Liver (tissue), 9 donors: ENCODE data around the gene BTBD8. TPM values are rescaled to one million over a fixed set of nuclear protein-coding genes. Genes with fewer than 3 reads are reported as not detected.

Experiments
- DNase-seq: peaks from one replicate; pipeline ENCODE4 v3.0.0-alpha.2; 2017; ENCODE audit warnings: low spot score
- H3K27ac ChIP-seq, 2 donors: one replicate each; pipeline ENCODE4 v1.7.0; 2013; ENCODE audit warnings: inconsistent platforms in 2 of 2, low read length in 2 of 2, control low read depth in 1 of 2, low read depth in 1 of 2, mild to moderate bottlenecking in 1 of 2
- H3K27me3 ChIP-seq, 4 donors: one replicate each; pipeline versions ENCODE4 v1.6.1 to v1.7.0; 2013; ENCODE audit warnings: low read length in 3 of 4, inconsistent platforms in 1 of 4, mild to moderate bottlenecking in 1 of 4, moderate library complexity in 1 of 4; ENCODE audit not compliant: control insufficient read depth in 4 of 4, insufficient read depth in 4 of 4
- H3K36me3 ChIP-seq, 4 donors: one replicate each; pipeline versions ENCODE4 v1.6.1 to v1.7.0; 2013; ENCODE audit warnings: low read length in 3 of 4, mild to moderate bottlenecking in 3 of 4, low read depth in 1 of 4, moderate library complexity in 1 of 4; ENCODE audit not compliant: control insufficient read depth in 4 of 4, insufficient read depth in 3 of 4
- H3K4me1 ChIP-seq, 4 donors: one replicate each; pipeline versions ENCODE4 v1.6.1 to v1.7.0; 2013; ENCODE audit warnings: low read length in 3 of 4, mild to moderate bottlenecking in 3 of 4, moderate library complexity in 1 of 4; ENCODE audit not compliant: control insufficient read depth in 4 of 4, insufficient read depth in 4 of 4
- H3K4me3 ChIP-seq, 3 donors: one replicate each; pipeline versions ENCODE4 v1.6.1 to v1.7.0; 2013; ENCODE audit warnings: low read length in 3 of 3, control low read depth in 1 of 3, low read depth in 1 of 3, mild to moderate bottlenecking in 1 of 3
- H3K9ac ChIP-seq, 2 donors: one replicate each; pipeline ENCODE4 v1.7.0; 2013; ENCODE audit warnings: low read length in 2 of 2, mild to moderate bottlenecking in 2 of 2, moderate library complexity in 2 of 2, control low read depth in 1 of 2, low read depth in 1 of 2
- H3K9me3 ChIP-seq, 4 donors: one replicate each; pipeline versions ENCODE4 v1.6.1 to v1.7.0; 2013; ENCODE audit warnings: low read length in 3 of 4; ENCODE audit not compliant: control insufficient read depth in 4 of 4
- ATF3 ChIP-seq: IDR thresholded peaks from 2 replicates; pipeline ENCODE4 v1.6.1; 2016; ENCODE audit warnings: antibody characterized with exemption
- CTCF ChIP-seq: fragments of 150-350 bp; IDR thresholded peaks from 2 replicates; pipeline ENCODE4 v1.5.1; 2017; ENCODE audit warnings: improper control_type of control experiment, low read depth, low read length; ENCODE audit not compliant: missing input control
- EGR1 ChIP-seq, 2 donors: IDR thresholded peaks; 2 replicates each; pipeline ENCODE4 v1.6.1; 2016 to 2018; ENCODE audit warnings: antibody characterized with exemption in 2 of 2, low read depth in 2 of 2
- FOXA1 ChIP-seq: IDR thresholded peaks from 2 replicates; pipeline ENCODE4 v1.6.1; 2016; ENCODE audit warnings: antibody characterized with exemption
- FOXA2 ChIP-seq: IDR thresholded peaks from 2 replicates; pipeline ENCODE4 v1.6.1; 2016; ENCODE audit warnings: antibody characterized with exemption
- GABPA ChIP-seq, 2 donors: IDR thresholded peaks in 1 of 2; conservative IDR thresholded peaks in 1 of 2; 2 replicates each; pipeline ENCODE4 v1.6.1; 2016; ENCODE audit warnings: antibody characterized with exemption in 2 of 2, mild to moderate bottlenecking in 1 of 2, moderate library complexity in 1 of 2
- HNF4A ChIP-seq, 2 donors: conservative IDR thresholded peaks; 2 replicates each; pipeline ENCODE4 v1.6.1; 2016; ENCODE audit warnings: antibody characterized with exemption in 2 of 2, mild to moderate bottlenecking in 2 of 2
- HNF4G ChIP-seq: IDR thresholded peaks from 2 replicates; pipeline ENCODE4 v1.6.1; 2016; ENCODE audit warnings: antibody characterized with exemption
- JUND ChIP-seq, 2 donors: IDR thresholded peaks; 2 replicates each; pipeline ENCODE4 v1.6.1; 2016; ENCODE audit warnings: antibody characterized with exemption in 2 of 2
- MAX ChIP-seq: IDR thresholded peaks from 2 replicates; pipeline ENCODE4 v1.6.1; 2016; ENCODE audit warnings: antibody characterized with exemption
- NR2F2 ChIP-seq: IDR thresholded peaks from 2 replicates; pipeline ENCODE4 v1.6.1; 2016; ENCODE audit warnings: antibody characterized with exemption
- RAD21 ChIP-seq, 2 donors: IDR thresholded peaks; 2 replicates each; pipeline ENCODE4 v1.6.1; 2016; ENCODE audit warnings: antibody characterized with exemption in 2 of 2, mild to moderate bottlenecking in 2 of 2
- REST ChIP-seq: IDR thresholded peaks from 2 replicates; pipeline ENCODE4 v1.6.1; 2016; ENCODE audit warnings: antibody characterized with exemption, mild to moderate bottlenecking
- SP1 ChIP-seq: IDR thresholded peaks from 2 replicates; pipeline ENCODE4 v1.6.1; 2018; ENCODE audit warnings: antibody characterized with exemption, mild to moderate bottlenecking
- TAF1 ChIP-seq: conservative IDR thresholded peaks from 2 replicates; pipeline ENCODE4 v1.6.1; 2016; ENCODE audit warnings: antibody characterized with exemption, mild to moderate bottlenecking
- YY1 ChIP-seq: IDR thresholded peaks from 2 replicates; pipeline ENCODE4 v1.6.1; 2016; ENCODE audit warnings: antibody characterized with exemption, mild to moderate bottlenecking
- ZBTB33 ChIP-seq: IDR thresholded peaks from 2 replicates; pipeline ENCODE4 v1.6.1; 2016; ENCODE audit warnings: antibody characterized with exemption
- WGBS: extraction: QIAGEN DNeasy Blood & Tissue Kit; methylation state at CpG from one replicate; pipeline ENCODE4 v1.1.7; 2013; 5-methylcytosine and 5-hydroxymethylcytosine counted together
- polyA plus RNA-seq, 2 donors: library from polyadenylated mRNA; stranded (reverse) in 1 of 2; unstranded in 1 of 2; fragments of 200-250 nt in 1 of 2; fragments of >200 nt in 1 of 2; fragmentation: Nextera tagmentation in 1 of 2; extraction: Ambion mirVana in 1 of 2; gene quantifications; one replicate each; pipeline versions ENCODE4 v1.2.1 to v1.2.3, GENCODE V29; 2013 to 2015
- total RNA-seq, 2 donors: library from RNA; depleted of rRNA; stranded (reverse); fragments of >200 nt; gene quantifications; one replicate each; pipeline ENCODE4 v1.2.3, GENCODE V29; 2014
- donor health status: healthy.
- donor health status: healthy.
- donor health status: healthy.
- donor health status: healthy.
- donor health status: healthy.

BTBD8 gene
- total and polyA plus RNA-seq, 4 donors = 0.47 to 1.8 (median 1.1) TPM

- Histone ChIP-seq H3K27ac (no peak overlapping the region), H3K4me3 (no peak overlapping the region), H3K4me1 (no peaks in the 10 kb centered on the region), H3K9ac (no peak overlapping the region), H3K27me3 (no peaks in the 10 kb centered on the region), H3K36me3 (no peaks in the 10 kb centered on the region), H3K9me3 (no peaks in the 10 kb centered on the region)
- no peak for TF ChIP-seq CTCF
- TF ChIP-seq GABPA (IDR thresholded peaks at IDR 0.05 in 1 of 2, conservative IDR thresholded peaks at IDR 0.05 in 1 of 2) = no peak
- TF ChIP-seq MAX = no peak
- TF ChIP-seq FOXA2 = no peak
- TF ChIP-seq REST = no peak
- TF ChIP-seq YY1 = no peak
- TF ChIP-seq ZBTB33 = no peak
- TF ChIP-seq SP1 = no peak
- TF ChIP-seq HNF4G = no peak
- TF ChIP-seq RAD21 (IDR thresholded peaks at IDR 0.05) = no peak
- DNase-seq = no peak
- WGBS = 88% methylated on average over 1 of the region's 1 CpG
These were observed 14.4 kb downstream of the BTBD8 start for GRCh38 chr1:92094595-92094994.

GRCh38 chr1:92095874-92096273, 15.7 kb downstream of the BTBD8 start:
- Histone ChIP-seq H3K4me3 (no peak overlapping the region), H3K36me3 (no peaks in the 10 kb centered on the region), H3K9me3 (no peaks in the 10 kb centered on the region), H3K4me1 (no peaks in the 10 kb centered on the region), H3K27me3 (no peaks in the 10 kb centered on the region), H3K9ac (no peak overlapping the region), H3K27ac (no peak overlapping the region)
- 95% methylated on average over 5 of the region's 5 CpGs for WGBS
- DNase-seq = no peak
- TF ChIP-seq ATF3 = no peak
- no peak for TF ChIP-seq HNF4G
- no peak for TF ChIP-seq YY1
- TF ChIP-seq JUND (IDR thresholded peaks at IDR 0.05) = no peak
- no peak for TF ChIP-seq ZBTB33
- TF ChIP-seq RAD21 (IDR thresholded peaks at IDR 0.05) = no peak
- TF ChIP-seq HNF4A (conservative IDR thresholded peaks at IDR 0.05) = no peak
- TF ChIP-seq EGR1 (IDR thresholded peaks at IDR 0.05; ENCODE audit: low read depth in 2 of 2) = no peak
- no peak for TF ChIP-seq NR2F2
- TF ChIP-seq REST = no peak
- no peak for TF ChIP-seq FOXA2
- no peak for TF ChIP-seq TAF1
- no peak for TF ChIP-seq MAX
- no peak for TF ChIP-seq FOXA1
- TF ChIP-seq GABPA (IDR thresholded peaks at IDR 0.05 in 1 of 2, conservative IDR thresholded peaks at IDR 0.05 in 1 of 2) = no peak
